Panc1 (cell line): ENCODE results near the gene ASTN2. TPM values are rescaled to one million over a fixed set of nuclear protein-coding genes. Genes with fewer than 3 reads are reported as not detected.

Source experiments
- ATAC-seq: fragments of 200-7000 bp; cut with Tn5 transposase; 2 replicates; pipeline ENCODE4 v1.9.1; 2020; ENCODE audit warnings: mild to moderate bottlenecking, moderate library complexity
- BruUV-seq: library from RNA; stranded (reverse); fragments of 400-500 nt; replicated peaks from 2 replicates; lab custom pipeline; 2021; lab: Mats Ljungman, UMichigan
- CTCF ChIA-PET: fragments of 300-600 bp; sonication (Branson Sonifier 250); formaldehyde crosslinking; loops from one replicate; lab custom pipeline; 2022; ENCODE audit warnings: antibody characterized with exemption; lab: Charles Lee
- POLR2A ChIA-PET: fragments of 300-600 bp; sonication (Branson Sonifier 250); formaldehyde crosslinking; loops from one replicate; lab custom pipeline; 2022; ENCODE audit warnings: antibody characterized with exemption; lab: Charles Lee
- DNase-seq: peaks from one replicate; pipeline ENCODE4 v3.0.0-alpha.2; 2010; ENCODE audit warnings: low read depth, low spot score
- H3K27ac ChIP-seq: 2 replicates; pipeline ENCODE4 v1.5.1; 2011; ENCODE audit warnings: mild to moderate bottlenecking, low read length, inconsistent platforms
- H3K27me3 ChIP-seq: fragments of 200-500 bp; sonication (Bioruptor generic); 2 replicates; pipeline ENCODE4 v1.6.0; 2014; ENCODE audit warnings: low read length, inconsistent platforms; ENCODE audit not compliant: control insufficient read depth, insufficient read depth
- H3K36me3 ChIP-seq: fragments of 200-500 bp; sonication (Bioruptor generic); 2 replicates; pipeline ENCODE4 v1.5.1; 2014; ENCODE audit warnings: inconsistent platforms, mild to moderate bottlenecking, low read length, moderate library complexity; ENCODE audit not compliant: control insufficient read depth, insufficient read depth
- H3K4me1 ChIP-seq: 2 replicates; pipeline ENCODE4 v1.5.1; 2011; ENCODE audit warnings: inconsistent platforms, mild to moderate bottlenecking, low read length, moderate library complexity; ENCODE audit not compliant: control insufficient read depth, insufficient read depth
- H3K4me3 ChIP-seq, 2 experiments: 2 replicates each; pipeline ENCODE4 v1.5.1; 2011 to 2012; ENCODE audit warnings: low read depth in 2 of 2, low read length in 2 of 2, mild to moderate bottlenecking in 2 of 2, inconsistent platforms in 1 of 2, moderate library complexity in 1 of 2
- H3K9me3 ChIP-seq: fragments of 200-500 bp; sonication (Bioruptor generic); 2 replicates; pipeline ENCODE4 v1.5.1; 2014; ENCODE audit warnings: low read depth, mild to moderate bottlenecking, inconsistent platforms, low read length, moderate library complexity; ENCODE audit not compliant: control insufficient read depth, insufficient read depth
- CTCF ChIP-seq: fragments of 450-650 bp; IDR thresholded peaks from 2 replicates; pipeline ENCODE4 v1.5.1; 2017; ENCODE audit warnings: mild to moderate bottlenecking
- POLR2AphosphoS5 ChIP-seq: IDR thresholded peaks from 2 replicates; pipeline ENCODE4 v1.6.1; 2012; ENCODE audit warnings: mild to moderate bottlenecking, low read depth, low read length, moderate library complexity
- REST ChIP-seq, 2 experiments: IDR thresholded peaks; 2 replicates each; pipeline ENCODE4 v1.6.1; 2011 to 2012; ENCODE audit warnings: low read depth in 2 of 2, control low read depth in 1 of 2, low read length in 1 of 2, mild to moderate bottlenecking in 1 of 2, moderate library complexity in 1 of 2; ENCODE audit not compliant: insufficient read depth in 1 of 2
- SIN3A ChIP-seq: IDR thresholded peaks from 2 replicates; pipeline ENCODE4 v1.6.1; 2012; ENCODE audit warnings: low read depth, mild to moderate bottlenecking, low read length, moderate library complexity, borderline replicate concordance; ENCODE audit not compliant: insufficient read depth
- TCF7L2 ChIP-seq: IDR thresholded peaks from 2 replicates; pipeline ENCODE4 v1.6.1; 2011; ENCODE audit warnings: mild to moderate bottlenecking, low read depth, low read length, inconsistent platforms
- in situ Hi-C: cut with HindIII; loops from 2 replicates; pipeline ENCODE4 v1.10.0; 2016; ENCODE audit warnings: low sequenced_read_pairs, low pct_unique_long_range_greater_than_20kb
- intact Hi-C: fragments of 100-400 bp; cut with micrococcal nuclease; formaldehyde crosslinking; loops from one replicate; pipeline ENCODE4 v1.10.0; 2022; ENCODE audit not compliant: unreplicated experiment
- total RNA-seq: library from RNA; stranded (reverse); gene quantifications from one replicate; pipeline ENCODE4 v1.2.1, GENCODE V29; 2021; ENCODE audit not compliant: unreplicated experiment

Gene ASTN2
- total RNA-seq, 1 experiment from 2014 or later, result 3.9 TPM

- no peak for TF ChIP-seq REST (IDR thresholded peaks at IDR 0.05; ENCODE audit: insufficient read depth in 1 of 2, low read depth in 2 of 2, low read length in 1 of 2)
- TF ChIP-seq TCF7L2, result no peak
- no peak for TF ChIP-seq POLR2AphosphoS5
- TF ChIP-seq SIN3A, result no peak
- TF ChIP-seq CTCF, result no peak
- ChIA-PET POLR2A (no interaction called here), CTCF (no interaction called here)
- in situ Hi-C loops (no loop called here), intact Hi-C loops (no loop called here)
- no peak overlapping the region for H3K27ac ChIP-seq
- no TSS peak for BruUV-seq
- no peaks in the 10 kb centered on the region for H3K4me1 ChIP-seq
- DNase-seq, result no peak
- no peak for ATAC-seq
- H3K27me3 ChIP-seq, result no peaks in the 10 kb centered on the region
- H3K9me3 ChIP-seq, result no peaks in the 10 kb centered on the region
- H3K4me3 ChIP-seq, result no peak overlapping the region
- no peaks in the 10 kb centered on the region for H3K36me3 ChIP-seq
These were observed 781.6 kb downstream of the ASTN2 start for GRCh38 chr9:116632990-116633838.

- in situ Hi-C loops (no loop called here), intact Hi-C loops (no loop called here)
- Histone ChIP-seq H3K9me3 (no peaks in the 10 kb centered on the region), H3K4me3 (no peak overlapping the region), H3K36me3 (no peaks in the 10 kb centered on the region), H3K27ac (no peak overlapping the region), H3K4me1 (no peaks in the 10 kb centered on the region), H3K27me3 (no peaks in the 10 kb centered on the region)
- BruUV-seq, result no TSS peak
- ATAC-seq (no peak), DNase-seq (no peak)
- ChIA-PET CTCF (no interaction called here), POLR2A (no interaction called here)
- TF ChIP-seq SIN3A (no peak), TCF7L2 (no peak), POLR2AphosphoS5 (no peak), CTCF (no peak), REST (IDR thresholded peaks at IDR 0.05; ENCODE audit: insufficient read depth in 1 of 2, low read depth in 2 of 2, low read length in 1 of 2) (no peak)
These were observed 785.2 kb downstream of the ASTN2 start for GRCh38 chr9:116629634-116630033.
